Glutamatergic neuron (in vitro differentiated cells): ENCODE measurements around the gene DGKB. TPM values are rescaled to one million over a fixed set of nuclear protein-coding genes. Genes with fewer than 3 reads are reported as not detected.
A peak's percentile ranks its signal among the peaks of the same experiment; 100 is the strongest.

Source experiments
- DNase-seq: peaks from one replicate; pipeline ENCODE4 v3.0.0; 2022
- H3K27ac Mint-ChIP-seq: one replicate; pipeline ENCODE4 v1.8.0; 2020; ENCODE audit warnings: mild to moderate bottlenecking, mixed read lengths, inconsistent platforms; ENCODE audit not compliant: unreplicated experiment
- H3K27me3 Mint-ChIP-seq: one replicate; pipeline ENCODE4 v1.8.0; 2020; ENCODE audit warnings: mild to moderate bottlenecking, moderate library complexity, mixed read lengths, inconsistent platforms; ENCODE audit not compliant: unreplicated experiment
- H3K36me3 Mint-ChIP-seq: one replicate; pipeline ENCODE4 v1.8.0; 2020; ENCODE audit warnings: mild to moderate bottlenecking, mixed read lengths, inconsistent platforms; ENCODE audit not compliant: unreplicated experiment
- H3K4me1 Mint-ChIP-seq: one replicate; pipeline ENCODE4 v1.8.0; 2020; ENCODE audit warnings: mild to moderate bottlenecking, low read depth, mixed read lengths, inconsistent platforms; ENCODE audit not compliant: unreplicated experiment
- H3K4me3 Mint-ChIP-seq: one replicate; pipeline ENCODE4 v1.8.0; 2020; ENCODE audit warnings: mild to moderate bottlenecking, mixed read lengths, inconsistent platforms; ENCODE audit not compliant: unreplicated experiment
- H3K9me3 Mint-ChIP-seq: one replicate; pipeline ENCODE4 v1.8.0; 2020; ENCODE audit warnings: mild to moderate bottlenecking, moderate library complexity, mixed read lengths, inconsistent platforms; ENCODE audit not compliant: unreplicated experiment
- total RNA-seq: library from RNA; stranded (reverse); fragmentation: NEBNext Ultra II Directional; extraction: Animal tissue kit (Norgen Biotek cat#: 25700); gene quantifications from one replicate; pipeline ENCODE4 v1.2.1, GENCODE V29; 2021; ENCODE audit not compliant: unreplicated experiment
- TF ChIP-seq, protein P1 (sequence below): fragments of 200-600 bp; sonication (generic); IDR thresholded peaks from one replicate; pipeline ENCODE4 v1.5.0; 2021; ENCODE audit not compliant: partially characterized antibody, unreplicated experiment

DGKB gene
- total RNA-seq, 1 donor from 2014 or later = 57.8 TPM

DNA sequence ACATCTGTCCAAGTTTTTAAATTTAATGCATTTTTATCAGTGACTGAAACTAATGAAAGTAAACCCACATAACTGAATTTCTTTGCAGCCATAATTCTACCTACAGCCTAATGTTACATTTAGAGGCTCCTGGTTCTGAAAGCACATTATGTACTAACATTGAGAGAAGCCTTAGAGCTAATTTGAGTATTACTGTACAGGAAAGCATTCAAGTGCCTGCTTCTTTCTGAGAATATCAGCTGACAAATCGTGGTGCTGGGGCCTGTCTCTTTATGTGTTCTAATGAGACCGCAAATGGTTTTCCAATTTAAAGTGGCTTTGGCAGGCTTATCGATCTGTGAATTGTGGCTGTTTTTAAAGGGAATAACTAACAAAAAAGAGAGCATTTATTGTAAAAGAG, 32.3 kb upstream of the DGKB start:
- Mint-ChIP-seq H3K9me3 (peaks cover 8% of the 10 kb centered on the region), H3K27ac (peak overlapping the region; percentile 95), H3K36me3 (peaks cover 3% of the 10 kb centered on the region), H3K4me1 (peaks cover 26% of the 10 kb centered on the region), H3K27me3 (peaks cover 2% of the 10 kb centered on the region), H3K4me3 (peak overlapping the region; percentile 74)
- DNase-seq = no peak
- TF ChIP-seq, protein P1, sequence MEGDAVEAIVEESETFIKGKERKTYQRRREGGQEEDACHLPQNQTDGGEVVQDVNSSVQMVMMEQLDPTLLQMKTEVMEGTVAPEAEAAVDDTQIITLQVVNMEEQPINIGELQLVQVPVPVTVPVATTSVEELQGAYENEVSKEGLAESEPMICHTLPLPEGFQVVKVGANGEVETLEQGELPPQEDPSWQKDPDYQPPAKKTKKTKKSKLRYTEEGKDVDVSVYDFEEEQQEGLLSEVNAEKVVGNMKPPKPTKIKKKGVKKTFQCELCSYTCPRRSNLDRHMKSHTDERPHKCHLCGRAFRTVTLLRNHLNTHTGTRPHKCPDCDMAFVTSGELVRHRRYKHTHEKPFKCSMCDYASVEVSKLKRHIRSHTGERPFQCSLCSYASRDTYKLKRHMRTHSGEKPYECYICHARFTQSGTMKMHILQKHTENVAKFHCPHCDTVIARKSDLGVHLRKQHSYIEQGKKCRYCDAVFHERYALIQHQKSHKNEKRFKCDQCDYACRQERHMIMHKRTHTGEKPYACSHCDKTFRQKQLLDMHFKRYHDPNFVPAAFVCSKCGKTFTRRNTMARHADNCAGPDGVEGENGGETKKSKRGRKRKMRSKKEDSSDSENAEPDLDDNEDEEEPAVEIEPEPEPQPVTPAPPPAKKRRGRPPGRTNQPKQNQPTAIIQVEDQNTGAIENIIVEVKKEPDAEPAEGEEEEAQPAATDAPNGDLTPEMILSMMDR = no peak

DNA sequence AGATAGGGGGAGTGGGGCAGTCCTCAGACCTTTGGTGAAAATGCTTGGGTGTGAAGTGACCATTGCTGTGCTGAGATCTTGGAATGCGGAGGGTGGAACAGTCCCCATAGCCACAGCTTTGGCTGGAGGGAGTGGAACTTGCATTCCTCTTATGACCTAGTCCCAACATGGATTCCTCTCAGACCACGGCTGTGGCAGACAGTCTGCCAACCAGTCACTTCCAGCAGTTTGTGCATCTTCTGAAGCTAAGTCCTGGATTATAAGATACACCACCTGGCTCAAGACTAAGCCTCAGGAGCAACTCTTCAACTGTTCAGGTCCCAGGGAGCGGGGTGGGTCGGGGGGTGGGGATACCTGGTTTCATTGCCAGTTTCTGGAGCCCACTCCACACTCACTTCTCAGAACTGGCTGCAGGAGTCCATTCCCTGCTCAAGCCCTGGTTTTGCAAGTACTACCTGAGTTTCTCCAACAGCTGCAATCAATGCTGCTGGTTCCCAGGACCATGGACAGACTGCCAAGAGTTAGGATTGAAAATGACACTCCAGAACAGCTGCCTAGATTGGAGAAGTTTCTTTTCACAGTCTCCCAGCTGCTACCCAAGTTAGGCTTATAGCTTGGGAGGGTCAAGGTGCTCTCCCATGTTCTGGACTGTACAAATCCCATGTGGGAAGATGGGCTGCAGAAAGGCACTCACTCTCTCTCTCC, 29.1 kb upstream of the DGKB start:
- peaks cover 2% of the 10 kb centered on the region for H3K27me3 Mint-ChIP-seq
- peak overlapping the region; percentile 59 for H3K27ac Mint-ChIP-seq
- H3K4me3 Mint-ChIP-seq = no peak overlapping the region
- peaks cover 9% of the 10 kb centered on the region for H3K9me3 Mint-ChIP-seq
- H3K36me3 Mint-ChIP-seq = peaks cover 3% of the 10 kb centered on the region
- no peak for DNase-seq
- TF ChIP-seq, protein P1 = no peak
- peaks cover 26% of the 10 kb centered on the region for H3K4me1 Mint-ChIP-seq

DNA sequence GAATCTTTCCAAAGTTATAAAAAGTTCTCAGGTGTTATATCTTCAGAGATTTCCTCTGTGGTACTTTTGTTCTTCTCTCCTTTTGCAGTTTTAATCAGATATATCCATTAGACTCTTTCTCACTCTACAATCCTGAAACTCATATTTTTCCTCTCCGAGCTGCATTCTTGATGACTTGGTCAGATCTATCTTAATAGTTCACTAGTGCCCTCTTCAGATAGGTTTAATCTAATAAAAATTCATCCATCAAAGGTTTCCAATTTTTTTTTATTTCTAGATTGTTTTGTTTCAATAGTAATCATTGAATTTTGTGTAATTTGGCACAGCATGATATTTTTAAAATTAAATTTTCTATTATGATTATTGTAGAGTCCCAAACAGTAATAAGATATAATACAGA, 21.8 kb upstream of the DGKB start:
- no peaks in the 10 kb centered on the region for H3K36me3 Mint-ChIP-seq

GRCh38 chr7:14911077-14911476, 8.5 kb upstream of the DGKB start:
- Mint-ChIP-seq H3K4me1 (peaks cover 2% of the 10 kb centered on the region), H3K27me3 (no peaks in the 10 kb centered on the region), H3K4me3 (no peak overlapping the region), H3K27ac (no peak overlapping the region), H3K36me3 (no peaks in the 10 kb centered on the region), H3K9me3 (no peaks in the 10 kb centered on the region)
- TF ChIP-seq, protein P1 = no peak
- DNase-seq = no peak

More for the DNA sequence above, 21.8 kb upstream of the DGKB start:
- Mint-ChIP-seq H3K4me1 (no peaks in the 10 kb centered on the region), H3K27me3 (no peaks in the 10 kb centered on the region), H3K4me3 (no peak overlapping the region), H3K27ac (no peak overlapping the region), H3K9me3 (peaks cover 2% of the 10 kb centered on the region)
- TF ChIP-seq, protein P1 = no peak
- DNase-seq = no peak

GRCh38 chr7:14908697-14909096, 6.1 kb upstream of the DGKB start:
- Mint-ChIP-seq H3K27me3 (no peaks in the 10 kb centered on the region), H3K4me1 (peaks cover 7% of the 10 kb centered on the region), H3K27ac (no peak overlapping the region), H3K36me3 (no peaks in the 10 kb centered on the region), H3K4me3 (no peak overlapping the region), H3K9me3 (no peaks in the 10 kb centered on the region)
- DNase-seq = no peak
- TF ChIP-seq, protein P1 = no peak
